HG03354 (cell line): ENCODE data around the gene TXNRD2.

ENCODE experiments used
- ATAC-seq: cut with Tn5 transposase; IDR thresholded peaks from one replicate; pipeline ENCODE4 v1.9.1; 2021; ENCODE audit warnings: mild to moderate bottlenecking; ENCODE audit not compliant: unreplicated experiment, poor library complexity, severe bottlenecking

The TXNRD2 gene

DNA sequence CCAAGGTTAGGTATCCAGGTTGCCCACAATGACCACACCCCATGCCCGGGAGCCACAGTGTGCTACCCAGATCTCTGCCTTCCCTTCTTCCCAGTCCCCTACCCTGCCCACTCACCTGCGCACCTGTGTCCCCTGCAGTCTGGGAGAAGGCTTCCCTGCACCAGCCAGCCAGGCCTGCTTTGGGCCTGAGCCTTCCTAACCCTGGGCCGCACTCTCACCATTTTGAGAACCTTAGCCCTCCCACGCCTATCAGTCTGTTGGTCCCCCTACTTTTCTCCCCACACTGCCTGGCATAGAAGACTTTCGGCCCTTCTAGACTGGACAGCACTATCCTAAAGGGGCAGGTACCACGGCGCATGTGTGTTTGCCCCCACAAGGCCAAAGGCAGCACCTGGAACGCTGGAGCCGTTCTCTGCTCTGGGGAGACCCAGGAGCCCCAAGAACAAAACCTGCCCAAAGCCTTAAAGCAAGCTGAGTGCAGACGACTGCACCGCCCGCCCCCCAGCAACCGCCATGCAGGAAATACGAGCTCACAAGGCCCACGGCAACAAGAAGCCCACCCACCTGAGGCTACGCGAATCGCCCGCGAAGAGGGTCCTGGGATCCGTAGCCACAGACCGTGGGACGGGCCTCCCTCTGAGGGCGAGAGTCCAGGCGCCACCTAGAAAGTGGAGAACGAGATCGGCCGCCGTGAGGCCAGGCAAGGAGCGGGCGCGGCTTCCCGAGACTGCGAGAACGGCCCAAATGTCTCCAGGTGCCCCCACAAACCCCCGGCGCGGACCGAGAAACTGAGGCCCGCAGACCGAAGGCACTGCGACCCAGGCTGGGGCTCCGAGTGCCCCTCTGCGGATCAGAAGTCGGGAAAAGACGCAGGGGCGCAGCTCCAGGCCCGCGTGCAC, 87.5 kb downstream of the TXNRD2 start:
- peak; percentile 13 for ATAC-seq

GRCh38 chr22:19853058-19853878, 88.3 kb downstream of the TXNRD2 start:
- no peak for ATAC-seq

DNA sequence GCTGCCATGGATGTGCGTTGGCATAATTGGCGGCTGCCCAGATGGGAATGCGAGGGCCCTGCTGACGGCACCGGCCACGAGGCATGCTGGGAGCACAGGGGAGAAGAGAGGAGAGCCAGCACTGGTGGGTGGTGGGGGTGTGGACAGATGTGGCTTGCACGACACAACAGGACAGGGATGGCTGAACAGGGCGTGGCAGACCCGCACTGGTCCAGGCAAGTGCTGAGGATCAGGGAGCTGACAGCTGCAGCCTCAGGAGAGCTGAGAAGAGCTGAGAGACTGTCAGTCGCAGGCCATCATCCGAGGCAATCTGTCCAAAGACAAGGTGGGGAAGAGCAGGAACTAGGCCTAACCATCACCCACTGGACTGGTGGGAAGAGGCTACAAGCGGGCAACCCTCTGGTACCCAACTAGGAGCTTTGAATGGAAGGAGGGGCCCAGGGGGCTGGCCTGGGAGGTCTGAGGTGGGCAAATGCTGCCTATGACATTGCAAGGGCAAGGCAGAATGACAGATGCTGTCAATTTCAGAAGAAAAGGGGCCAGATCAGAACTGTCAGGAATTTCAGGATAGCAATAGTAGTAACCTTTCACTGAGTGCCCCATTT, 89.3 kb downstream of the TXNRD2 start:
- ATAC-seq, result no peak

GRCh38 chr22:19851291-19852176, 90.1 kb downstream of the TXNRD2 start:
- no peak for ATAC-seq

DNA sequence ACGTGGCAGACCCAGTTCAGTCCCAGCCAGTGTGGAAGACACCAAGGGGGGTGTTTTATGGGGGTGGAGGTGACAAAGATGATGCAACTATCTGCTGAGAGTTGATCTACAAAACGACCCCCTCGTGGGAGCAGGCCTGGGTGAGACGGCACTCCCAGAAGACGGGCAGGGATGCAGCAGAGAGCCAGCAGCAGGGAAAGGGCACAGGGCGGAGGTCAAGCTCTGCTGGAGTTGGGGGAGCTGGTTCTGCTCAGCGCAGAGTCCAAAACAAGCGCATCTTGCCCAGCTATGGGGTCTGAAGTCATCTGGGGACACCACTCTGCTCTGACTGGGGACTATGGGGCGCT, 90.9 kb downstream of the TXNRD2 start:
- ATAC-seq, result no peak

- no peak for ATAC-seq
Observed at GRCh38 chr22:19849835-19850762, 91.5 kb downstream of the TXNRD2 start.

- ATAC-seq, result no peak
Observed at GRCh38 chr22:19848298-19849224, 93.1 kb downstream of the TXNRD2 start.

DNA sequence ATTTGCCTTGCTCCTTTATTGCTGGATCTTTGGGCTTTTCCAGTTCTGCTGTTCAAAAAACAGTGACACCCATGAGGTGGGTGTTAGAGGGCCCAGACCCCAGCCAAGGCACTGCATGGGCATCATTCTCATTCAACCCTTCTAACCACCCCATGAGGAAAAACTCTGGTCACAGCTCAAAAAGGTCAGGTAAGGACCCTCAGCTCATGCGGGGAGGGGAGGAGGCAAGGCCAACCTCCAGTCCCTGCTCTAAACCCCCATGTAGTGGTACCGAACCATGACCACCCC, 94.3 kb downstream of the TXNRD2 start:
- no peak for ATAC-seq

- no peak for ATAC-seq
Observed at GRCh38 chr22:19846620-19847344, 94.8 kb downstream of the TXNRD2 start.

DNA sequence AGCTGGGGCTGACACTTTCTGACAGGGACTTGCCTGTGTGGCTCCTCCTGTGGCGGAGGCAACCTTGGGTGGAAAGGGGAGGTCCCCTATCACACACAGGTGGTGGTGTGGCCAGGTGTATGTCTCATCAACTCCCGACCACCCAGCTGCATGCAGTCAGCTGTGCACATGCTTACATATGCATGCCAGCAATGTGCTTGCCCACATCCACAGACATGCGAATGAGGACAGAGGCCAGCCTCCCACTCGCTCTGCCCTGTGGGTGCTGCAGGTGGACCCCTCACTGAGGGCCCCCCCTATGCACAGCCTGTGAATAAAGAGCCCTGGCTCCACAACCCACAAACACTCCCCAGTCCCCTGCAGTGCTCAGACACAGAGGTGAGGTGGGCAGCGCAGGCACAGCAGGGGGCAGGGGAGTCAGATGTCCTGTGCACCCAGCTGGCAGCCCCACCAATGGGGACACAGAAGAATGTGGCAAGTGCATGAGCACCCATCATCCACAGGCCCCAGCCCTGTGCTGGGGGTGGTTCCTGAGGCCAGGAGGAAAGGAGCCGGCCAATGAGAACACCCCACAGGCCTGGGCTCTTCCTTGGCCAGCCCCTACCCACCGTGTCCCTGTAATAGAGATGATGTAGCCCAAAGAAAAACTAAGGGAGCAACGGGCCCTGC, 96.4 kb downstream of the TXNRD2 start:
- no peak for ATAC-seq

GRCh38 chr22:19844377-19845053, 97.1 kb downstream of the TXNRD2 start:
- ATAC-seq, result no peak

DNA sequence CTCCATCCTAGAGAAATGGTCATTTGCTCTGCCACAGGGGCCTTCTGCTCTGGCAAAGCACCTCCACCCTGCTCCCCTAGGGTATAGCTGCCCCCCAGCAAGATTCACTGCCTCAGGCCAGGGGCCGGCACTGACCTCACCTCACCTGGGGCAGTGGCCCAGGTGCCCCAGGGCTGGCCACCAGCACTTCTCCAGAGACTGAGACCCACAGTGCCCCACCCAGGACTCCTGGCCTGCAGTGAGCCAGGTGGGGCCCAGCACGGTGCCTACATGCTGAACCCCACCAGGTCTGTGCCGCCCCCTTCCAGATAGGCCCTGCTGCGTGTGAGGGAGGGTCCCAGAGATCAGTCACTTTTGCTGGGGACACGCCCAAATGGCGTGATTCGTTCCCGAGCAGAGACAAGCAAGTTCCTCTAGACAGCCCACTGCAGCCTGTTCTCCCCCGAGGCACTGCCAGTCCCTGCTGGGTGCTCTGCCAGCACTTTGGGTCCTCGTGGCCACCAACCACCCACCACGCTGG, 97.7 kb downstream of the TXNRD2 start:
- no peak for ATAC-seq

GRCh38 chr22:19843107-19843856, 98.3 kb downstream of the TXNRD2 start:
- ATAC-seq, result no peak

GRCh38 chr22:19842393-19843106, 99.1 kb downstream of the TXNRD2 start:
- ATAC-seq, result no peak
